Activated gamma-delta T cell treated with anti-CD3 and anti-CD28 coated beads, Interleukin-2, amount 50 U/mL, for 16 hours (primary cell): ENCODE results near the gene TBL1Y.
"Not testable (repeated sequence)": the region's sequence is repeated elsewhere in the genome, so short reads cannot be mapped to it uniquely, and the experiment has no call there.

Experiments used
- DNase-seq: peaks from one replicate; pipeline ENCODE4 v3.0.0-alpha.2; 2020; ENCODE audit warnings: low read depth

Gene TBL1Y

DNA sequence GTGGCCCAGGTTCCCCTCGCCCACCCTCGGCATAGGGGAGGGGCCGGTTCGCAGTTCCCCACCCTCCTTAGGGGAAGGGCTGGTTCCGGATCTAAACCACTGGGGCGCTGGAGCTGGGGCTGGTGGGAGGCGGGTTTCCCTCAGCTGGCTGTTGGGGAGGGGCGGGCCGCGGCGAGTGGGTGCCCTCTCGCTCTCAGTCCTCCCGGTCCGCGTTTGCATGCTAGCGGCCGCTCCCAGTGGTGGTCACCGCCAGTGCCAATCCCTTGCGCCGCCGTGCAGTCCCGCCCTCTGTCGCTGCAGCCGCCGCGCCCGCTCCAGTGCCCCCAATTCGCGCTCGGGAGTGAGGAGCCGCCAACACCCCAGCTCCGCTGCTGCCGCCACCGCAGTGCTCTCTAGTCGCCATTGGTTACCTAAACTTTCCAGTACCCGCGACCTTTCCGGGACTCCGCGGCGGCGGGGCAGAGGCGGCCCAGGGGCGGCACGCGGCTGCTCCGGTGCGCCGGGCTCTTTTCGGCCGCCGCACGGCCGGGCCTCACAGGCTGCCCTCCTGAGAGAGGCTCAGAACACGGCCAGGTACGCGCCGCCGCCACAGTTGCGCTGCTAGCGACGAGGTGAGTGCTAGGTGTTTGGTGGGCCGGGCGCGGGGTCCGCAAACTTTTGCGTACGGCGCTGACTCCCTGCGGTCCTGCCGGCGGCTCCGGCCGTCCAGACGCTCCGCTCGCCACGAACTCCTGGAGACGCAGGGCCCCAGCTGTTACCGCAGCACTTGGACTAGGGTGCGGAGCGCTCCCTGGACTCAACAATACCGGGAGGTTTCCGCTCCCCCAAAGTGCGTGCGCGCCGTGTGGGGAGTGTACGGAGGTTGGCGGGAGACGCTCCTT lies at the start of gene TBL1Y:
TBL1Y (plus strand) TSS at position 326 of the 881 bp plus-strand sequence. CDS start 114,388 bp downstream, outside the sequence.
- no peak for DNase-seq

GRCh38 chrY:6894496-6894895 lies 16.0 kb upstream of the TBL1Y start:
- no peak for DNase-seq

DNA sequence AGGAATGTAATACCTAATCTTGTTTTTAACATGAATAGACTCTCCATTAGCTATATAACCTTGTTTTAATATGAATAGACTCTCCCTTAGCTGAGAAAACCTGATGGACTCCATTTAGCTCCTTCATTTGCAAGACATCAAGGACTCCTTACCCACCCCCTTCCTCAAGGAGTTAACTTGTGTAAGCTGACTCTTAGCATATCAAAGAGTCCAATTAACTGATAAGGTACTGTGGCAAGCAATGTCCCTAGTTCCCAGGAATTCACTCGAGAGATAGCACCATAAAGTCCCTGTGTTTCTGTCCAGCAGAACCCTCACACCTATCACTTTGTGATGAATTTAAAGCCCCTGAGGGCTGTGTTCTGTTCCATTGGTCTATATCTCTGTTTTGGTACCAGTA lies 15.3 kb upstream of the TBL1Y start:
- DNase-seq, result no peak

DNA sequence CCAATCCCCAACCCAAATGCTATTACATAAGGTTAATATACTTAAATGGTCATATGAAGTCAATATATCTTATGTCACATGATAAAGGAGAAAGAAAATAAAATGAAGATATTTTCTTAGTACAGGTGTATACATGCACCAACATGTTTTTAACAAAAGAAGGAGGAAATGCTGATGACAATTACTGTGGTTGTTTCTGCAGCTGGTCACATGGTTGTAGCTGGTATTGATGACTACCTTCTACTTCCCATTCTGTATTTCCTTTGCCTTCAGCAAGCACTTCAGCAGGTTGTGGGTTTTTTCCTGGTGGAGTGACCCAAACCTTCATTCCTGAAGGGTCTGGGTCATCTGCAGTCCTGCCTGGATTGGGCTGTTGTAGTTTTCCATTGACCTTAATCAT lies 8.4 kb upstream of the TBL1Y start:
- DNase-seq, result not testable (repeated sequence)

- DNase-seq, result no peak
Observed at GRCh38 chrY:6907591-6907990, 2.9 kb upstream of the TBL1Y start.

DNA sequence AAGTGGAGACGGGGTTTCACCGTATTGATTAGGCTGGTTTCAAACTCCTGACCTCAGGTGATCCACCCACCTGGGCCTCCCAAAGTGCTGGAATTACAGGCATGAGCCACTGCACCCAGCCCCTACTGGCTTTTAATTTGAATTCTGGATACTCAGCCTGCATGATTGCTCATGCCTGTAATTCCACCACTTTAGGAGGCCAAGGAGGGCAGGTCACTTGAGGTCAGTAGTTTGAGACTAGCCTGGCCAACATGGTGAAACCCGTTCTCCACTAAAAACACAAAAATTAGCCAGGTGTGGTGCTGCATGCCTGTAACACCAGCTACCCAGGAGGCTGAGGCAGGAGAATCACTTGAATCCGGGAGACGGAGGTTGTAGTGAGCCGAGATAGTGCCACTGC lies 2.5 kb upstream of the TBL1Y start:
- not testable (repeated sequence) for DNase-seq

DNA sequence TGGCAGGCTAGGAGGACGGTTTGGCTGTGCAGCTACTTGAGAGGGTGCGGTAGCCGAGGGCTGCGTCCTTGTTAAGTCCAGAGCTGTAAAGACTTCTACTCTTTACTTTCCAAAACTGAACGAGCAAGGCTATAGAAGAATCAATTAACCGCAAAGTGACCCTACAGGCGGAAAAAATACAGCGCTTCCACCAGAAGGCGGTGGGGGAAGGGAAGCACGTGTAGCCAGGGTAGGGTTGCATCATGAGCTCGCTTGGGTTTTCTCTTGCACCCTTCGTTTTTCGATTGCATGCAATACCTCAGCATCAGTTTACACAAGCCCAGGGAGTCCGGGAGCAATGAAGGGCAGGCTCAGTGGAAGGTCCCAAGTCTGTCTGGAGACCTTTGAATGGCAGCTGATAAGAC lies 1.4 kb upstream of the TBL1Y start:
- DNase-seq, result no peak

GRCh38 chrY:6909856-6910255 lies 641 bp upstream of the TBL1Y start:
- no peak for DNase-seq

DNA sequence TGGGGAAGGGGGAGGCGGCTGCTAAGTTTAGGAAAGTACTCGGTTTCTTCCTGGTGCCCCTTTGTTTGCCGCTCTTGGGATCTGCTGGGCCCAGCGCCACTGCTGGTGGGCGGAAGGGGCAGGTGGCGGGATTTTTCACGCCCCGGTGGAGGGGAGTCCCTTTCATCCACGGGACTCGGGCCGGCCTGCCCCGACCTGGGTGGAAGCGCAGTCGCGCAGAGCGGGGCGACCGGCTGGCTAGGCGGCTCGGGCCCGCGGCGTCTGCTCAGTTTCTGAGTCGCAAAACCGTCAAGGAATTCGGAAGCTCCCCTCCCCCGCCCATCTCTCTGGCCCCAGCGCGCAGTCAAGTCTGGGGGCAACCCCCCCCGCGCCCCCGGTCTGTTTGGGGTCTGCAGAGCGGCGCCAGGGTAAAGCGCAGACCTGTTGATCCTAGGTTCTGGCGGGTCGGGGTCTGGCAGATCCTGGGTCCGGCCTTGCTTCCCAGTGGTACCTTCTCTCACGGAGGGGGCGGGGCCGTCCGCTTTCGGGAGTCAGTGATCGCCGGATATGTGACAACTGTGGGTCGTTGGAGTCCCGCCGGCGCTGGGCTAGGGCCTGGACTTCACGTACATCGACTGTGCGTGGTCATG lies 870 bp downstream of the TBL1Y start, which contains the start of gene AMELY:
AMELY (minus strand) TSS at position 500 of the 629 bp plus-strand sequence. CDS start 39,144 bp downstream, outside the sequence.
- no peak for DNase-seq

DNA sequence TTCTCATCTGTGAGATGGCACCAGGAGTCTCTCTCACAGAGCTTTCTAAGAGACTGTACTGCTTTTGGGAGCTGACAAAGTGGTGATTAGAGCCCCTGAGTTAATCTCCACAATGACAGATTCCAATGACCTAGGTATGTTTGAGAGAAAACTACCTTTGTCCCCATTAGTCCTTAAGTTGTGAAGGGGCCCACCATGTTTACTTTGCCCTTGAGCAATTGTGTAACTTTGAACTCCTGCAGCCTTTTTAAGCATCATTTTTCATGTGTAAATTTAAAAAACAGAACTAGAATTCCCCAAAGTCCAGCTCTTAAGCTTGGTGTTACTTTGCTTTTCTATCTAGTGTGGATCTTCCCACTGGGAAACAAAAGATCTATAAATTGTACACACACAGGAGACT lies 2.9 kb downstream of the TBL1Y start:
- DNase-seq, result no peak

DNA sequence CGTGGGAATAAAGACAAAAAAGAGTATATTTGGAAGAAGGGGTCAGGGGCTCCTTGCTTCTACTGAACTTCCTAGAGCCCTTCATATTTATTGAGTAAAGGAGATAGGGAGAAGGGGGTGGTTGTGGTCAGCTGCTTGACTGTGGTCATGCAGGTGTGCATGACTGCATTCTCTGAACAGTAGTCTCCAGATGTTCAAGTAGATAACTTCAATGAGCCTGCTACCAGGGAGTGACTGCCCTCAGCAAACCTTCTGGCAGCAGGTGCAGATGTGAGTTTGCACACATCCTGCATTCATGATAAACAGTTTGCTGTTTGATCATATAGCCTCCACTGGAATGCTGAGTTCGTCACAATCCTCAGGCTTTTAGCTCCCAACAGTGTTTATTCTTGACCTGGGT lies 10.6 kb downstream of the TBL1Y start:
- DNase-seq, result no peak

GRCh38 chrY:6928265-6928664 lies 17.8 kb downstream of the TBL1Y start:
- DNase-seq, result no peak

DNA sequence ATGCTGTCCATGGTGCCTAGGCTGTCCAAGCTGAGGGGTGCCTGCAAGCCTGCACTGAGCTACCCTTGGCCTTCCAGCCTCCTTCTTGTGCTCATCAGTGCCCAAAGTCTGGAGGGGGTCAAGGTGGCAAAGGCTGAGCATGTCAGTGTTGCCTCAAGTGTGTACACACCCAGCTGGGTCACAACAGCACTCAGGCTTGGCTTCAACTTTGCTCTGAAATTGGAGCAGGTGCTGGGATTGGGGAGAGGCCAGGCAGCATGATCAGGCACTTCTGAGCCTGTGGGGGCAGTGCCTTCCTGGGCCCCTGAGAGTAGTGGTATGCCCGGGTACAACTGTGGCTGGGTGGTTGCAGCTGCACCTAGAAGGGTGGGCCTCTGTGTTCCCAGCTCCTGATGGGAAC lies 18.7 kb downstream of the TBL1Y start:
- DNase-seq, result no peak

GRCh38 chrY:6931779-6932396 lies 21.4 kb downstream of the TBL1Y start:
- no peak for DNase-seq

- no peak for DNase-seq
Observed at GRCh38 chrY:6935497-6935896, 25.0 kb downstream of the TBL1Y start.

GRCh38 chrY:6947695-6948094 lies 37.2 kb downstream of the TBL1Y start:
- DNase-seq, result no peak

- no peak for DNase-seq
Observed at GRCh38 chrY:6948378-6948777, 37.9 kb downstream of the TBL1Y start.

DNA sequence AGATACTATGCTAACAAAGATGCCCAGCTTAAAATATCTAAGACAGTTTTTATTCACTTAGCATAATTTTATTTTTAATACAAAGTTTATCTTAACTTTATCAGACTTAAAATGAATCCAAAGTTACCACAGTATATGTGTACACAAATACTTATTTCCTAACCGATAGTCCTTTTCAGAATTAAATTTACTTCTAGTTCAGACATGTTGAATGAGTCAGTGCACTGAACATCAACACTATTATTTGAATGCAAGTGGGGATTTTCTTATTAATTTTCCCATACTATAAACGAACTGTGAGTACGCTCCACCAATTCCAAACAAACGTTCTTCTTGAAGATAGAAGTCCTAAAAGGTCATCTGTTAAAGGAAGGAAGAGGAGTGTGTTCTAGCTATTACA lies 39.5 kb downstream of the TBL1Y start:
- no peak for DNase-seq

- DNase-seq, result no peak
Observed at GRCh38 chrY:6964732-6965131, 54.2 kb downstream of the TBL1Y start.

GRCh38 chrY:6966521-6966920 lies 56.0 kb downstream of the TBL1Y start:
- DNase-seq, result no peak

- no peak for DNase-seq
Observed at GRCh38 chrY:6967736-6968135, 57.2 kb downstream of the TBL1Y start.

DNA sequence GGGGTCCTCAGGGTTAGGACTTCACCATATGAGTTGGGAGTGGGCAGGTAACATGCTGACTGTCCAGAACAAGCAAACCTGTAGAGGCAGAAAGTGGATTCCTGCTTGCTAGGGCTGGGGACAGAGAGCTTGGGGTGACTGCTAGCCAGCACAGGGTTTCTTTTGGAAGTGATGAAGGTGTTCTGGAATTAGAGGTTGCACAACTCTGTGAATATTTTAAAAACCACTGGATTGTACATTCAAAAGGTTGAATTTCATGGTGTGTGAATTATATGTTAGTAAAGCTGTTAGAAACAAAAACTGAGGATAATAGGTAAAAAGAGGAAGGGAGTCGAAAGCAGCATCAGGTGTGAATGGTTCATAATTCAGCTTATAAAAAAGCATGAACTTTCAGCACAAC lies 57.7 kb downstream of the TBL1Y start:
- no peak for DNase-seq

- DNase-seq, result no peak
Observed at GRCh38 chrY:6972271-6972887, 61.9 kb downstream of the TBL1Y start.
